ENCODE results near the gene SLU7. TPM values are rescaled to one million over a fixed set of nuclear protein-coding genes. Genes with fewer than 3 reads are reported as not detected.

SLU7 gene
- total and polyA plus RNA-seq, 2 donors (not counting 3 experiments of a cell fraction or from before 2014, with no cell fraction given), result 10.2 to 48.2 TPM

- Histone ChIP-seq H3K27me3 (ENCODE audit: control insufficient read depth in 2 of 2, insufficient read depth in 2 of 2, low read length in 2 of 2) (no peaks in the 10 kb centered on the region), H4K20me1 (replicated peaks; ENCODE audit: control insufficient read depth, extremely low read depth, insufficient read depth, low read length) (no peaks in the 10 kb centered on the region), H3K27ac (ENCODE audit: insufficient read depth, low read depth, low read length) (peak overlapping the region; percentile 67), H3K79me2 (ENCODE audit: control insufficient read depth, insufficient read depth, low read length) (peaks cover 11% of the 10 kb centered on the region), H3K4me1 (ENCODE audit: control insufficient read depth, extremely low read depth, insufficient read depth, low read length) (peaks cover 36% of the 10 kb centered on the region), H3K9ac (replicated peaks; ENCODE audit: extremely low read depth, insufficient read depth, low read length) (no peak overlapping the region), H2AFZ (ENCODE audit: low read depth, low read length) (no peak overlapping the region), H3K4me2 (ENCODE audit: insufficient read depth, low read length) (no peak overlapping the region), H3K4me3 (replicated peaks in 1 of 3; ENCODE audit: insufficient read depth in 1 of 3, low read depth in 1 of 3, low read length in 3 of 3) (no peak overlapping the region), H3K36me3 (ENCODE audit: control insufficient read depth in 2 of 2, extremely low read depth in 1 of 2, insufficient read depth in 2 of 2, low read length in 2 of 2) (no peaks in the 10 kb centered on the region), H3K9me3 (replicated peaks; ENCODE audit: control insufficient read depth, insufficient read depth, low read length) (no peaks in the 10 kb centered on the region), H3K9me1 (replicated peaks; ENCODE audit: control insufficient read depth, extremely low read depth, insufficient read depth, low read length) (no peaks in the 10 kb centered on the region)
- FAIRE-seq (no peak), DNase-seq (ENCODE audit: low read depth, low spot score) (no peak)
- ChIA-PET CTCF (interaction anchor here (0.9 to 3.1 kb wide), 3 partner anchors 14 to 43 kb away, joined by 3 to 21 read pairs (median 5); no protein-coding TSS in a partner anchor), POLR2A (interaction anchor here (0.9 kb wide), 1 partner anchor 16 kb away, joined by 3 read pairs; no protein-coding TSS in a partner anchor)
- no peak for TF ChIP-seq FOS (IDR thresholded peaks at IDR 0.05; ENCODE audit: borderline replicate concordance, insufficient read depth, low read length)
- TF ChIP-seq MAX (IDR thresholded peaks at IDR 0.05; ENCODE audit: insufficient read depth, insufficient read length), result no peak
- TF ChIP-seq POLR2A (IDR thresholded peaks at IDR 0.05; ENCODE audit: low read depth, low read length), result no peak
- TF ChIP-seq POLR2AphosphoS5 (IDR thresholded peaks at IDR 0.05; ENCODE audit: insufficient read depth, low read depth, low read length), result no peak
- TF ChIP-seq GATA2 (IDR thresholded peaks at IDR 0.05; ENCODE audit: insufficient read depth, insufficient read length, low read depth, low read length), result no peak
- no peak for TF ChIP-seq MYC (IDR thresholded peaks at IDR 0.05; ENCODE audit: low read depth, low read length)
- dilution Hi-C loops (cut with MboI; ENCODE audit: extremely low pct_ligation_motif_present, low sequenced_read_pairs), result no loop called here
- intact Hi-C loops (cut with micrococcal nuclease), result no loop called here
- BruUV-seq (replicated peaks), result no TSS peak
Measured at GRCh38 chr5:160464466-160464797, 45.6 kb upstream of the SLU7 start.

DNA sequence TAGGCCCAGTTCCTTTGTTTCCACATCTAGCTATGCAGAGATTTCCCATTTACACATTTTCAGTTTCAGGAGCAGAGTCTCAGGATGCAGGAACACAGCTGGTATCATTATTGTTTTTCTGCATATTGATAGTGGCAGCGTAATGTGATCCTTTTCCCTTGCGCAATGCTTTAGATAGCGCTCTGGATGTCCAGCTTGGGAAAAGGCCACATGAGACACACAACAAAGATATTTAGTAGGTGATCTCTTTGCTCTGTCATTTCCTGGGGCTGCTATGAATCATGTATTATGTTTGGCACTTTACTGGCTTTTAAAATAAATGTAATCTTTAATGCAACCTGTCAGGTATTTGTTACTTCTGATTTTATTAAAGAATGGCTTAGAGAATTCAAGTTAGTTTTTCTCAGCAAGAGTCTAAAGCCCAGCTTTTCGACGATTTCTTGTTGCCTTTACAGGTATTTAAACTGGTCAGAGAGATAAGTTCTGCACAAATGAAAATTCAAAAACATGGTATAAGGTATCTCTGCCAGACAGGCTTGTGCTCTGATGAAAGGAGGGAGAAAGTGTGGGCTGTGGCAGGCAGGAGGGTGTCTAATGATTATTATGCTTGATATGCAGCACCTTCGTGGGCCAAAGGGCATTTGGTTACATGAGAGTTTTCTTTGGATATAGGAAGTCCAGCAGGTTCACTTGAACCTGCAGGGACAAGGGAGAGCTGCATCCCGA is 45.0 kb upstream of the SLU7 start:
- H3K79me2 ChIP-seq (ENCODE audit: control insufficient read depth, insufficient read depth, low read length), result peaks cover 6% of the 10 kb centered on the region
- intact Hi-C loops (cut with micrococcal nuclease) (loop anchor here (1.0 kb wide), 1 partner anchor 14 kb away; no protein-coding TSS in a partner anchor), dilution Hi-C loops (cut with MboI; ENCODE audit: extremely low pct_ligation_motif_present, low sequenced_read_pairs) (no loop called here)
- no peaks in the 10 kb centered on the region for H3K9me1 ChIP-seq (replicated peaks; ENCODE audit: control insufficient read depth, extremely low read depth, insufficient read depth, low read length)
- no peaks in the 10 kb centered on the region for H3K36me3 ChIP-seq (ENCODE audit: control insufficient read depth in 2 of 2, extremely low read depth in 1 of 2, insufficient read depth in 2 of 2, low read length in 2 of 2)
- FAIRE-seq (peak; percentile 94), DNase-seq (ENCODE audit: low read depth, low spot score) (peak; percentile 86)
- no peak overlapping the region for H2AFZ ChIP-seq (ENCODE audit: low read depth, low read length)
- H3K27me3 ChIP-seq (ENCODE audit: control insufficient read depth in 2 of 2, insufficient read depth in 2 of 2, low read length in 2 of 2), result no peaks in the 10 kb centered on the region
- no peaks in the 10 kb centered on the region for H4K20me1 ChIP-seq (replicated peaks; ENCODE audit: control insufficient read depth, extremely low read depth, insufficient read depth, low read length)
- no peak overlapping the region for H3K4me3 ChIP-seq (replicated peaks in 1 of 3; ENCODE audit: insufficient read depth in 1 of 3, low read depth in 1 of 3, low read length in 3 of 3)
- peak overlapping the region; percentile 44 for H3K4me2 ChIP-seq (ENCODE audit: insufficient read depth, low read length)
- no TSS peak for BruUV-seq (replicated peaks)
- CTCF ChIA-PET, result interaction anchor here (0.8 to 3.1 kb wide), 4 partner anchors 11 to 44 kb away, joined by 3 to 21 read pairs (median 4); no protein-coding TSS in a partner anchor
- no peaks in the 10 kb centered on the region for H3K9me3 ChIP-seq (replicated peaks; ENCODE audit: control insufficient read depth, insufficient read depth, low read length)
- no peak overlapping the region for H3K9ac ChIP-seq (replicated peaks; ENCODE audit: extremely low read depth, insufficient read depth, low read length)
- POLR2A ChIA-PET, result interaction anchor here (0.9 to 1.1 kb wide), 2 partner anchors 15 to 45 kb away, joined by 3 read pairs; partner anchors contain the start of gene SLU7
- peak overlapping the region; percentile 67 for H3K27ac ChIP-seq (ENCODE audit: insufficient read depth, low read depth, low read length)
- peak; percentile 42 for TF ChIP-seq POLR2AphosphoS5 (IDR thresholded peaks at IDR 0.05; ENCODE audit: insufficient read depth, low read depth, low read length)
- TF ChIP-seq JUN (IDR thresholded peaks at IDR 0.05; ENCODE audit: borderline replicate concordance, insufficient read depth, insufficient read length, low read depth), result peak; percentile 74
- no peak for TF ChIP-seq MYC (IDR thresholded peaks at IDR 0.05; ENCODE audit: low read depth, low read length)
- TF ChIP-seq FOS (IDR thresholded peaks at IDR 0.05; ENCODE audit: borderline replicate concordance, insufficient read depth, low read length), result peak; percentile 82
- TF ChIP-seq, protein P1, sequence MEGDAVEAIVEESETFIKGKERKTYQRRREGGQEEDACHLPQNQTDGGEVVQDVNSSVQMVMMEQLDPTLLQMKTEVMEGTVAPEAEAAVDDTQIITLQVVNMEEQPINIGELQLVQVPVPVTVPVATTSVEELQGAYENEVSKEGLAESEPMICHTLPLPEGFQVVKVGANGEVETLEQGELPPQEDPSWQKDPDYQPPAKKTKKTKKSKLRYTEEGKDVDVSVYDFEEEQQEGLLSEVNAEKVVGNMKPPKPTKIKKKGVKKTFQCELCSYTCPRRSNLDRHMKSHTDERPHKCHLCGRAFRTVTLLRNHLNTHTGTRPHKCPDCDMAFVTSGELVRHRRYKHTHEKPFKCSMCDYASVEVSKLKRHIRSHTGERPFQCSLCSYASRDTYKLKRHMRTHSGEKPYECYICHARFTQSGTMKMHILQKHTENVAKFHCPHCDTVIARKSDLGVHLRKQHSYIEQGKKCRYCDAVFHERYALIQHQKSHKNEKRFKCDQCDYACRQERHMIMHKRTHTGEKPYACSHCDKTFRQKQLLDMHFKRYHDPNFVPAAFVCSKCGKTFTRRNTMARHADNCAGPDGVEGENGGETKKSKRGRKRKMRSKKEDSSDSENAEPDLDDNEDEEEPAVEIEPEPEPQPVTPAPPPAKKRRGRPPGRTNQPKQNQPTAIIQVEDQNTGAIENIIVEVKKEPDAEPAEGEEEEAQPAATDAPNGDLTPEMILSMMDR (IDR thresholded peaks at IDR 0.05; ENCODE audit: extremely low read depth in 1 of 2, insufficient read depth in 1 of 2, low read depth in 1 of 2, low read length in 2 of 2), result no peak
- no peak for TF ChIP-seq EZH2 (IDR thresholded peaks at IDR 0.05; ENCODE audit: borderline replicate concordance, low read depth, low read length, severe bottlenecking)
- peak; percentile 80 for TF ChIP-seq GATA2 (IDR thresholded peaks at IDR 0.05; ENCODE audit: insufficient read depth, insufficient read length, low read depth, low read length)
- TF ChIP-seq POLR2A (IDR thresholded peaks at IDR 0.05; ENCODE audit: low read depth, low read length), result no peak
- no peak for TF ChIP-seq MAX (IDR thresholded peaks at IDR 0.05; ENCODE audit: insufficient read depth, insufficient read length)
- H3K4me1 ChIP-seq (ENCODE audit: control insufficient read depth, extremely low read depth, insufficient read depth, low read length), result peaks cover 36% of the 10 kb centered on the region
